Liver (tissue), 9 donors: ENCODE data around the gene RPS6KB1. TPM values are rescaled to one million over a fixed set of nuclear protein-coding genes. Genes with fewer than 3 reads are reported as not detected.
"Not testable (repeated sequence)": the region's sequence is repeated elsewhere in the genome, so short reads cannot be mapped to it uniquely, and the experiment has no call there.

ENCODE experiments used
- DNase-seq: peaks from one replicate; pipeline ENCODE4 v3.0.0-alpha.2; 2017; ENCODE audit warnings: low spot score
- H3K27ac ChIP-seq, 2 donors: one replicate each; pipeline ENCODE4 v1.7.0; 2013; ENCODE audit warnings: inconsistent platforms in 2 of 2, low read length in 2 of 2, control low read depth in 1 of 2, low read depth in 1 of 2, mild to moderate bottlenecking in 1 of 2
- H3K27me3 ChIP-seq, 4 donors: one replicate each; pipeline versions ENCODE4 v1.6.1 to v1.7.0; 2013; ENCODE audit warnings: low read length in 3 of 4, inconsistent platforms in 1 of 4, mild to moderate bottlenecking in 1 of 4, moderate library complexity in 1 of 4; ENCODE audit not compliant: control insufficient read depth in 4 of 4, insufficient read depth in 4 of 4
- H3K36me3 ChIP-seq, 4 donors: one replicate each; pipeline versions ENCODE4 v1.6.1 to v1.7.0; 2013; ENCODE audit warnings: low read length in 3 of 4, mild to moderate bottlenecking in 3 of 4, low read depth in 1 of 4, moderate library complexity in 1 of 4; ENCODE audit not compliant: control insufficient read depth in 4 of 4, insufficient read depth in 3 of 4
- H3K4me1 ChIP-seq, 4 donors: one replicate each; pipeline versions ENCODE4 v1.6.1 to v1.7.0; 2013; ENCODE audit warnings: low read length in 3 of 4, mild to moderate bottlenecking in 3 of 4, moderate library complexity in 1 of 4; ENCODE audit not compliant: control insufficient read depth in 4 of 4, insufficient read depth in 4 of 4
- H3K4me3 ChIP-seq, 3 donors: one replicate each; pipeline versions ENCODE4 v1.6.1 to v1.7.0; 2013; ENCODE audit warnings: low read length in 3 of 3, control low read depth in 1 of 3, low read depth in 1 of 3, mild to moderate bottlenecking in 1 of 3
- H3K9ac ChIP-seq, 2 donors: one replicate each; pipeline ENCODE4 v1.7.0; 2013; ENCODE audit warnings: low read length in 2 of 2, mild to moderate bottlenecking in 2 of 2, moderate library complexity in 2 of 2, control low read depth in 1 of 2, low read depth in 1 of 2
- H3K9me3 ChIP-seq, 4 donors: one replicate each; pipeline versions ENCODE4 v1.6.1 to v1.7.0; 2013; ENCODE audit warnings: low read length in 3 of 4; ENCODE audit not compliant: control insufficient read depth in 4 of 4
- FOXA1 ChIP-seq: IDR thresholded peaks from 2 replicates; pipeline ENCODE4 v1.6.1; 2016; ENCODE audit warnings: antibody characterized with exemption
- FOXA2 ChIP-seq: IDR thresholded peaks from 2 replicates; pipeline ENCODE4 v1.6.1; 2016; ENCODE audit warnings: antibody characterized with exemption
- GABPA ChIP-seq, 2 donors: IDR thresholded peaks in 1 of 2; conservative IDR thresholded peaks in 1 of 2; 2 replicates each; pipeline ENCODE4 v1.6.1; 2016; ENCODE audit warnings: antibody characterized with exemption in 2 of 2, mild to moderate bottlenecking in 1 of 2, moderate library complexity in 1 of 2
- HNF4A ChIP-seq, 2 donors: conservative IDR thresholded peaks; 2 replicates each; pipeline ENCODE4 v1.6.1; 2016; ENCODE audit warnings: antibody characterized with exemption in 2 of 2, mild to moderate bottlenecking in 2 of 2
- HNF4G ChIP-seq: IDR thresholded peaks from 2 replicates; pipeline ENCODE4 v1.6.1; 2016; ENCODE audit warnings: antibody characterized with exemption
- JUND ChIP-seq, 2 donors: IDR thresholded peaks; 2 replicates each; pipeline ENCODE4 v1.6.1; 2016; ENCODE audit warnings: antibody characterized with exemption in 2 of 2
- NR2F2 ChIP-seq: IDR thresholded peaks from 2 replicates; pipeline ENCODE4 v1.6.1; 2016; ENCODE audit warnings: antibody characterized with exemption
- RAD21 ChIP-seq, 2 donors: IDR thresholded peaks; 2 replicates each; pipeline ENCODE4 v1.6.1; 2016; ENCODE audit warnings: antibody characterized with exemption in 2 of 2, mild to moderate bottlenecking in 2 of 2
- RXRA ChIP-seq, 2 donors: IDR thresholded peaks; 2 replicates each; pipeline ENCODE4 v1.6.1; 2017 to 2018; ENCODE audit warnings: antibody characterized with exemption in 2 of 2, mild to moderate bottlenecking in 1 of 2
- SP1 ChIP-seq: IDR thresholded peaks from 2 replicates; pipeline ENCODE4 v1.6.1; 2018; ENCODE audit warnings: antibody characterized with exemption, mild to moderate bottlenecking
- TAF1 ChIP-seq: conservative IDR thresholded peaks from 2 replicates; pipeline ENCODE4 v1.6.1; 2016; ENCODE audit warnings: antibody characterized with exemption, mild to moderate bottlenecking
- WGBS: extraction: QIAGEN DNeasy Blood & Tissue Kit; methylation state at CpG from one replicate; pipeline ENCODE4 v1.1.7; 2013; 5-methylcytosine and 5-hydroxymethylcytosine counted together
- polyA plus RNA-seq, 2 donors: library from polyadenylated mRNA; stranded (reverse) in 1 of 2; unstranded in 1 of 2; fragments of 200-250 nt in 1 of 2; fragments of >200 nt in 1 of 2; fragmentation: Nextera tagmentation in 1 of 2; extraction: Ambion mirVana in 1 of 2; gene quantifications; one replicate each; pipeline versions ENCODE4 v1.2.1 to v1.2.3, GENCODE V29; 2013 to 2015
- total RNA-seq, 2 donors: library from RNA; depleted of rRNA; stranded (reverse); fragments of >200 nt; gene quantifications; one replicate each; pipeline ENCODE4 v1.2.3, GENCODE V29; 2014
- TF ChIP-seq, protein P1 (sequence below): IDR thresholded peaks from 2 replicates; pipeline ENCODE4 v1.6.1; 2016; ENCODE audit warnings: antibody characterized with exemption
- TF ChIP-seq, protein P2 (sequence below): fragments of 150-350 bp; IDR thresholded peaks from 2 replicates; pipeline ENCODE4 v1.5.1; 2017; ENCODE audit warnings: improper control_type of control experiment, low read depth, low read length; ENCODE audit not compliant: missing input control
- TF ChIP-seq, protein P3 (sequence below): IDR thresholded peaks from 2 replicates; pipeline ENCODE4 v1.6.1; 2016; ENCODE audit warnings: antibody characterized with exemption
- donor health status: healthy.
- donor health status: healthy.
- donor health status: healthy.
- donor health status: healthy.
- donor health status: healthy.

The RPS6KB1 gene
- total and polyA plus RNA-seq, 4 donors: 5.6 to 22.1 (median 15.3) TPM

DNA sequence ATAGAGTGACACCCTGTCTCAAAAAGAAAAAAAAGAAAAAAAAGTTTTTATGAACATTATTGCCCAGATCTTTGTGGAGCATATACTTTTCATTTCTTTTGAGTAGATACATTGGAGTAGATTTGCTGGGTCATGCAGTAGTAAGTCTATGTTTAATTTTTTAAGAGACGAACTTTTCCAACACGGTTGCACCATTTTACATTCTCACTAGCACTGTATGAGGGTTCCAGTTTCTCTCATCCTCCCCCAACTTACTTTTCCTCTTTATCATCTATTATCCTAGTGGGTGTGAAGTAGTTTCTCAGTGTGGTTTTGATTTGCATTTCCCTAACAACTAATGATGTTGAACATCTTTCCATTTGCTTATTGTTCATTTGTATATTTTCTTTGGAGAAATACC, 10.5 kb downstream of the RPS6KB1 start:
- no peaks in the 10 kb centered on the region for H3K9me3 ChIP-seq
- no peaks in the 10 kb centered on the region for H3K27me3 ChIP-seq
- no peak overlapping the region for H3K27ac ChIP-seq
- no peak for DNase-seq
- H3K9ac ChIP-seq: no peak overlapping the region
- H3K36me3 ChIP-seq: peaks cover 0 to 2% (median 0%) of the 10 kb centered on the region in 4 donors
- TF ChIP-seq NR2F2 (no peak), HNF4A (conservative IDR thresholded peaks at IDR 0.05) (no peak), SP1 (no peak), RAD21 (IDR thresholded peaks at IDR 0.05) (no peak), GABPA (IDR thresholded peaks at IDR 0.05 in 1 of 2, conservative IDR thresholded peaks at IDR 0.05 in 1 of 2) (no peak), HNF4G (no peak)
- TF ChIP-seq, protein P1, sequence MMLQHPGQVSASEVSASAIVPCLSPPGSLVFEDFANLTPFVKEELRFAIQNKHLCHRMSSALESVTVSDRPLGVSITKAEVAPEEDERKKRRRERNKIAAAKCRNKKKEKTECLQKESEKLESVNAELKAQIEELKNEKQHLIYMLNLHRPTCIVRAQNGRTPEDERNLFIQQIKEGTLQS: no peak
- H3K4me3 ChIP-seq: no peak overlapping the region
- 94% methylated on average over 2 of the region's 2 CpGs for WGBS
- H3K4me1 ChIP-seq: peaks cover 0 to 2% (median 0%) of the 10 kb centered on the region in 4 donors

DNA sequence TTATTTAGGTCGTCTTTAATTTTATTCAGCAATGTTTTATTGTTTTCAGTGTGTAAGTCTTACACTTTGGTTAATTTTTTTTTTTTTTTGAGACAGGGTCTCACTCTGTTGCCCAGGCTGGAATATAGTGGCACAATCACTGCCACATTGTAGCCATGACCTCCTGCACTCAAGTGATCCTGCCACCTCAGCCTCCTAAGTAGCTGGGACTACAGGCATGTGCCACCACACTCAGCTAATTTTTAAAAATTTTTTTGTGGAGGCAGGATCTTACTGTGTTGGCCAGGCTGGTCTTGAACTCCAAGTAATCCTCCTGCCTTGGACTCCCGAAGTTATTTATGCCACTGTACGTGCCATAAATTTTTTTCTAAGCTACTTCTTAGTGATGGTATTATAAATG, 14.5 kb downstream of the RPS6KB1 start:
- H3K27me3 ChIP-seq: no peaks in the 10 kb centered on the region
- TF ChIP-seq JUND (IDR thresholded peaks at IDR 0.05) (no peak), FOXA2 (no peak), NR2F2 (no peak)
- no peaks in the 10 kb centered on the region for H3K9me3 ChIP-seq
- H3K36me3 ChIP-seq: peaks cover 0 to 3% (median under 1%) of the 10 kb centered on the region in 4 donors
- no peak overlapping the region for H3K9ac ChIP-seq
- no peak overlapping the region for H3K4me3 ChIP-seq
- no peak for DNase-seq
- H3K4me1 ChIP-seq: no peaks in the 10 kb centered on the region
- H3K27ac ChIP-seq: no peak overlapping the region
- 96% methylated on average over 3 of the region's 3 CpGs for WGBS

DNA sequence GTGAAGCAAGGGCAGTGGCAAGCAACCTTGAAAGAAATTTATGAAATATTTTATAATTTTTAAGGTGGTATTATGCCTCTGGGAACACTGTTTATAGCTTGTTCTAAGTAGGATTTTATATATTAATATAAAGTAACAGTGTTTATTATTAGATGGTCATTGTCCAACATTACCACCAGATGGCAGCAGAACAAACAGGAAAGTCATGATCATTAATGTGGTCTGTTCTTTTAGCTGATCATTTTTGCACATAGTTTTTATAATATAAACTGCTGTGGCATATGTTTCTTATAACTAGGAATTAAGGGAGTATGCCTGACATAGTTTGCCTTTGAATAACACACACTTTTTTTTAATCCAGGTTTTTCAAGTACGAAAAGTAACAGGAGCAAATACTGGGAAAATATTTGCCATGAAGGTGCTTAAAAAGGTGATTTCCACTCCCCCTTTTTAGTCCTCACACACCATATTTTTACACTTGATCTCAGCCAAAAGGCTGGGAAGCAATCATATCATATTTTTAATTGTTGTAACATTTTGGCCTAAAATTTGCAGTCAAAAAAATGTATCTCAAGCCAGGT, 21.4 kb downstream of the RPS6KB1 start:
- 95% methylated on average over 1 of the region's 1 CpG for WGBS
- no peaks in the 10 kb centered on the region for H3K27me3 ChIP-seq
- H3K4me3 ChIP-seq: no peak overlapping the region
- no peaks in the 10 kb centered on the region for H3K9me3 ChIP-seq
- H3K27ac ChIP-seq: no peak overlapping the region
- H3K9ac ChIP-seq: no peak overlapping the region
- H3K4me1 ChIP-seq: no peaks in the 10 kb centered on the region
- DNase-seq: no peak
- H3K36me3 ChIP-seq: peaks cover 4 to 29% (median 25%) of the 10 kb centered on the region in 4 donors
- TF ChIP-seq, protein P2, sequence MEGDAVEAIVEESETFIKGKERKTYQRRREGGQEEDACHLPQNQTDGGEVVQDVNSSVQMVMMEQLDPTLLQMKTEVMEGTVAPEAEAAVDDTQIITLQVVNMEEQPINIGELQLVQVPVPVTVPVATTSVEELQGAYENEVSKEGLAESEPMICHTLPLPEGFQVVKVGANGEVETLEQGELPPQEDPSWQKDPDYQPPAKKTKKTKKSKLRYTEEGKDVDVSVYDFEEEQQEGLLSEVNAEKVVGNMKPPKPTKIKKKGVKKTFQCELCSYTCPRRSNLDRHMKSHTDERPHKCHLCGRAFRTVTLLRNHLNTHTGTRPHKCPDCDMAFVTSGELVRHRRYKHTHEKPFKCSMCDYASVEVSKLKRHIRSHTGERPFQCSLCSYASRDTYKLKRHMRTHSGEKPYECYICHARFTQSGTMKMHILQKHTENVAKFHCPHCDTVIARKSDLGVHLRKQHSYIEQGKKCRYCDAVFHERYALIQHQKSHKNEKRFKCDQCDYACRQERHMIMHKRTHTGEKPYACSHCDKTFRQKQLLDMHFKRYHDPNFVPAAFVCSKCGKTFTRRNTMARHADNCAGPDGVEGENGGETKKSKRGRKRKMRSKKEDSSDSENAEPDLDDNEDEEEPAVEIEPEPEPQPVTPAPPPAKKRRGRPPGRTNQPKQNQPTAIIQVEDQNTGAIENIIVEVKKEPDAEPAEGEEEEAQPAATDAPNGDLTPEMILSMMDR: peak; percentile 57
- TF ChIP-seq FOXA1 (no peak), RAD21 (IDR thresholded peaks at IDR 0.05) (peak; percentile 68 to 76)

DNA sequence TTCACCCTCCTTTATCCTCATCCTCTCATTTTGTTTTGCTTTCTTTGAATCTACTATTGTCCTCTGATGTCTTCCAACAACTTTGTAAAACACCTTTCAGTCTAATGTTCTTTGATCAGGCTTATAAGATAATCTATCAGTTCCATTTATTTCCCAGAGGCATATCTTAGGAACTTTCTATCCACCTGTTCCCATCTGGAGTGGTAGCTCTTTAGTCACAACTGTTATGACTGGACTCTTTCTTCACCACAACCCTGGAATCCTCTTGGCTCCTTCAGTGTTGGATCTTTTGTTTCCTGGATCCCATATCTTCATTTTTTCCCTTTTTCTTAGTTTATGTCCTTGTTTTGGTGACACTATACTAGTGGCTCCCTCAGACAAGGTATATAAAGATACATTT, 23.5 kb downstream of the RPS6KB1 start:
- Histone ChIP-seq H3K9ac (no peak overlapping the region), H3K27me3 (no peaks in the 10 kb centered on the region), H3K9me3 (no peaks in the 10 kb centered on the region), H3K4me1 (no peaks in the 10 kb centered on the region), H3K27ac (no peak overlapping the region), H3K4me3 (no peak overlapping the region), H3K36me3 (peaks cover 4 to 41% (median 31%) of the 10 kb centered on the region in 4 donors)
- DNase-seq: no peak
- TF ChIP-seq TAF1: no peak
- TF ChIP-seq, protein P3, sequence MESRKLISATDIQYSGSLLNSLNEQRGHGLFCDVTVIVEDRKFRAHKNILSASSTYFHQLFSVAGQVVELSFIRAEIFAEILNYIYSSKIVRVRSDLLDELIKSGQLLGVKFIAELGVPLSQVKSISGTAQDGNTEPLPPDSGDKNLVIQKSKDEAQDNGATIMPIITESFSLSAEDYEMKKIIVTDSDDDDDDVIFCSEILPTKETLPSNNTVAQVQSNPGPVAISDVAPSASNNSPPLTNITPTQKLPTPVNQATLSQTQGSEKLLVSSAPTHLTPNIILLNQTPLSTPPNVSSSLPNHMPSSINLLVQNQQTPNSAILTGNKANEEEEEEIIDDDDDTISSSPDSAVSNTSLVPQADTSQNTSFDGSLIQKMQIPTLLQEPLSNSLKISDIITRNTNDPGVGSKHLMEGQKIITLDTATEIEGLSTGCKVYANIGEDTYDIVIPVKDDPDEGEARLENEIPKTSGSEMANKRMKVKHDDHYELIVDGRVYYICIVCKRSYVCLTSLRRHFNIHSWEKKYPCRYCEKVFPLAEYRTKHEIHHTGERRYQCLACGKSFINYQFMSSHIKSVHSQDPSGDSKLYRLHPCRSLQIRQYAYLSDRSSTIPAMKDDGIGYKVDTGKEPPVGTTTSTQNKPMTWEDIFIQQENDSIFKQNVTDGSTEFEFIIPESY: no peak
- TF ChIP-seq RXRA (IDR thresholded peaks at IDR 0.05): no peak
- TF ChIP-seq SP1: no peak
- TF ChIP-seq, protein P2: no peak
- no peak for TF ChIP-seq NR2F2
- TF ChIP-seq JUND (IDR thresholded peaks at IDR 0.05): no peak

DNA sequence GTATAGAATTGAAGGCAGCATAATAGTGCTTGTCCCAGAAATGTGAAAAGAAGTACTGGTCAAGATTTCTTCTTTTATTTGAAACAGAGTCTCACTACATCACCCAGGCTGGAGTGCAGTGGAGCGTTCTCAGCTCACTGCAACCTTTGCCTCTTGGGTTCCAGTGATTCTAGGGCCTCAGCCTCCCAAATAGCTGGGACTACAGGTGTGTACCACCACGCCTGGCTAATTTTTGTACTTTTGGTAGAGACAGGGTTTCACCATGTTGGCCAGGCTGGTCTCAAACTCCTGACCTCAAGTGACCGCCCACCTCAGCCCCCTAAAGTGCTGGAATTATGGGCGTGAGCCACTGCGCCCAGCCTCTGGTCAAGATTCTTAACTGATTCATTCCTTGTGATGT, 27.7 kb downstream of the RPS6KB1 start:
- 97% methylated on average over 5 of the region's 5 CpGs for WGBS

More for the DNA sequence above, 27.7 kb downstream of the RPS6KB1 start:
- H3K9ac ChIP-seq, H3K4me3 ChIP-seq, H3K27me3 ChIP-seq, H3K9me3 ChIP-seq, DNase-seq, H3K27ac ChIP-seq, H3K4me1 ChIP-seq: not testable (repeated sequence)
- H3K36me3 ChIP-seq: peaks cover 7 to 35% (median 31%) of the 10 kb centered on the region in 4 donors
